HepG2 (cell line): Measurements from ENCODE around the gene BCL2L13. TPM values are rescaled to one million over a fixed set of nuclear protein-coding genes. Genes with fewer than 3 reads are reported as not detected.

Experiments used
- ATAC-seq: fragments of 200-7000 bp; cut with Tn5 transposase; 3 replicates; pipeline ENCODE4 v1.9.1; 2020; ENCODE audit warnings: mild to moderate bottlenecking, moderate library complexity
- BruUV-seq: library from RNA; stranded (reverse); fragments of 400-500 nt; replicated peaks from 2 replicates; lab custom pipeline; 2021; lab: Mats Ljungman, UMichigan
- CTCF ChIA-PET: fragments of 300-600 bp; formaldehyde crosslinking; extraction: SDS; loops from one replicate; lab custom pipeline; 2021; ENCODE audit warnings: low total read pairs, inconsistent platforms, low intra/inter-chr PET ratio; lab: Yijun Ruan, JAX
- POLR2A ChIA-PET: fragments of 350-600 bp; sonication (Branson Sonifier 250); formaldehyde crosslinking; loops from one replicate; lab custom pipeline; 2020; ENCODE audit warnings: antibody characterized with exemption, inconsistent platforms; lab: Yijun Ruan, JAX
- DNase-seq: peaks from one replicate; pipeline ENCODE4 v3.0.0-alpha.2; 2015; ENCODE audit warnings: low spot score
- FAIRE-seq: peaks from 3 replicates; lab custom pipeline; 2011; peaks lifted over from hg19 to GRCh38; lab: Jason Lieb, UNC
- H2AFZ ChIP-seq: one replicate; pipeline ENCODE4 v1.6.1; 2011; ENCODE audit warnings: low read length, inconsistent platforms
- H3K27ac ChIP-seq: fragments of 300-600 bp; 3 replicates; pipeline ENCODE4 v1.8.0; 2011; ENCODE audit warnings: mixed run types, mild to moderate bottlenecking, mixed read lengths, low read length, inconsistent platforms; ENCODE audit not compliant: insufficient read depth; ENCODE audit errors: extremely low read length
- H3K27me3 ChIP-seq, 2 experiments: fragments of 200-600 bp in 1 of 2; 2 replicates in 1 of 2; 3 replicates in 1 of 2; pipeline versions ENCODE4 v1.6.0 to v1.8.0; 2011; ENCODE audit warnings: low read length in 2 of 2, mild to moderate bottlenecking in 2 of 2, moderate library complexity in 2 of 2, inconsistent platforms in 1 of 2; ENCODE audit not compliant: insufficient read depth in 2 of 2, control insufficient read depth in 1 of 2
- H3K36me3 ChIP-seq, 2 experiments: fragments of 200-600 bp in 1 of 2; replicated peaks in 1 of 2; 2 replicates in 1 of 2; 3 replicates in 1 of 2; pipeline versions ENCODE4 v1.5.1 to v1.8.0; 2011; ENCODE audit warnings: low read length in 2 of 2, inconsistent platforms in 1 of 2; ENCODE audit not compliant: insufficient read depth in 2 of 2, control insufficient read depth in 1 of 2
- H3K4me1 ChIP-seq: 2 replicates; pipeline ENCODE4 v1.5.1; 2012; ENCODE audit warnings: low read length, inconsistent platforms; ENCODE audit not compliant: insufficient read depth
- H3K4me2 ChIP-seq: 2 replicates; pipeline ENCODE4 v1.6.0; 2011; ENCODE audit warnings: low read depth, low read length, inconsistent platforms
- H3K4me3 ChIP-seq, 3 experiments: fragments of 200-600 bp in 1 of 3; sonication (generic), shearing (Covaris generic) in 1 of 3; replicated peaks in 1 of 3; 2 replicates each; pipeline ENCODE4 v1.5.1; 2011 to 2016; ENCODE audit warnings: low read length in 3 of 3, inconsistent platforms in 2 of 3, low read depth in 2 of 3, mild to moderate bottlenecking in 2 of 3, control low read depth in 1 of 3, mixed read lengths in 1 of 3; ENCODE audit not compliant: insufficient read depth in 1 of 3
- H3K79me2 ChIP-seq: one replicate; pipeline ENCODE4 v1.6.1; 2011; ENCODE audit warnings: low read length, inconsistent platforms; ENCODE audit not compliant: insufficient read depth
- H3K9ac ChIP-seq: 2 replicates; pipeline ENCODE4 v1.6.0; 2011; ENCODE audit warnings: mild to moderate bottlenecking, low read depth, low read length, inconsistent platforms; ENCODE audit not compliant: insufficient read depth
- H3K9me3 ChIP-seq: 2 replicates; pipeline ENCODE4 v1.5.1; 2012; ENCODE audit warnings: mild to moderate bottlenecking, low read length
- H4K20me1 ChIP-seq: 2 replicates; pipeline ENCODE4 v1.6.0; 2011; ENCODE audit warnings: inconsistent platforms, mild to moderate bottlenecking, low read length, moderate library complexity; ENCODE audit not compliant: insufficient read depth
- ATF3 ChIP-seq: sonication (generic); formaldehyde crosslinking; IDR thresholded peaks from 2 replicates; pipeline ENCODE4 v1.4.0; 2020; ENCODE audit warnings: missing genetic modification reagents
- ATF5 ChIP-seq: sonication (generic); formaldehyde crosslinking; IDR thresholded peaks from 2 replicates; pipeline ENCODE4 v1.4.0; 2020; ENCODE audit warnings: mild to moderate bottlenecking, low read depth, missing genetic modification reagents
- GPBP1L1 ChIP-seq: sonication (generic); formaldehyde crosslinking; IDR thresholded peaks from 2 replicates; pipeline ENCODE4 v1.5.0; 2020; ENCODE audit warnings: mild to moderate bottlenecking, missing genetic modification reagents
- IKZF4 ChIP-seq: sonication (generic); formaldehyde crosslinking; IDR thresholded peaks from 2 replicates; pipeline ENCODE4 v1.5.1; 2020; ENCODE audit warnings: borderline replicate concordance, mild to moderate bottlenecking, low read depth, missing genetic modification reagents; ENCODE audit errors: not compliant biosample characterization
- NBN ChIP-seq: fragments of 450-650 bp; conservative IDR thresholded peaks from 2 replicates; pipeline ENCODE4 v1.6.1; 2017
- RFXAP ChIP-seq: sonication (generic); formaldehyde crosslinking; IDR thresholded peaks from 2 replicates; pipeline ENCODE4 v1.4.0; 2020; ENCODE audit warnings: missing genetic modification reagents, borderline replicate concordance
- THRA ChIP-seq: sonication (generic); formaldehyde crosslinking; IDR thresholded peaks from 2 replicates; pipeline ENCODE4 v1.4.0; 2020; ENCODE audit warnings: missing genetic modification reagents, borderline replicate concordance
- YY1 ChIP-seq: IDR thresholded peaks from 2 replicates; pipeline ENCODE4 v1.6.1; 2011; ENCODE audit warnings: low read length, low read depth, moderate library complexity, mild to moderate bottlenecking; ENCODE audit not compliant: insufficient read depth, insufficient replicate concordance
- ZBTB4 ChIP-seq: sonication (generic); formaldehyde crosslinking; IDR thresholded peaks from 2 replicates; pipeline ENCODE4 v1.4.0; 2020; ENCODE audit warnings: missing genetic modification reagents, mild to moderate bottlenecking, borderline replicate concordance
- ZFAT ChIP-seq: sonication (generic); formaldehyde crosslinking; conservative IDR thresholded peaks from 2 replicates; pipeline ENCODE4 v1.8.1; 2023; ENCODE audit warnings: missing genetic modification reagents, inconsistent platforms
- ZNF136 ChIP-seq: sonication (generic); formaldehyde crosslinking; IDR thresholded peaks from 2 replicates; pipeline ENCODE4 v1.8.1; 2022; ENCODE audit warnings: low read depth, mild to moderate bottlenecking, moderate library complexity, missing genetic modification reagents
- ZNF691 ChIP-seq: sonication (generic); formaldehyde crosslinking; IDR thresholded peaks from 2 replicates; pipeline ENCODE4 v1.4.0; 2020; ENCODE audit warnings: missing genetic modification reagents, low read depth, mild to moderate bottlenecking, borderline replicate concordance
- WGBS: methylation state at CpG from one replicate; pipeline ENCODE4 v1.1.6; 2017; ENCODE audit warnings: low lambda C conversion rate; 5-methylcytosine and 5-hydroxymethylcytosine counted together
- in situ Hi-C: cut with HindIII; loops from 2 replicates; pipeline ENCODE4 v1.10.0; 2017; ENCODE audit warnings: low pct_unique_long_range_greater_than_20kb; ENCODE audit not compliant: extremely low pct_ligation_motif_present
- intact Hi-C: fragments of 100-400 bp; cut with micrococcal nuclease; formaldehyde crosslinking; loops from one replicate; pipeline ENCODE4 v1.10.0; 2022; ENCODE audit not compliant: unreplicated experiment
- polyA plus RNA-seq, 8 experiments: library from polyadenylated mRNA; depleted of rRNA in 3 of 8; stranded (reverse) in 7 of 8; unstranded in 1 of 8; fragments of >200 nt; fragmentation: Illumina TruSeq in 4 of 8; extraction: Trizol in 4 of 8; gene quantifications; 2 replicates each; pipeline versions ENCODE4 v1.2.1 to v1.2.3, GENCODE V29; 2011 to 2016; ENCODE audit warnings: low read depth in 4 of 8, missing spikeins in 1 of 8, mixed read lengths in 1 of 8; ENCODE audit not compliant: insufficient read depth in 1 of 8
- total RNA-seq, 5 experiments: library from RNA; depleted of rRNA; stranded (reverse); fragments of >200 nt; fragmentation: Illumina TruSeq; extraction: Trizol; gene quantifications; 2 replicates each; pipeline ENCODE4 v1.2.3, GENCODE V29; 2016; ENCODE audit warnings: low read depth in 1 of 5

BCL2L13 gene
- total and polyA plus RNA-seq, 2 of the 13 experiments (the other 11 are each of a cell fraction or from before 2014, with no cell fraction given), result 13.5 to 14.6 TPM

- TF ChIP-seq ZNF691 (CRISPR knock-in tag), result no peak
- TF ChIP-seq ZNF136, result no peak
- TF ChIP-seq ATF3 (CRISPR knock-in tag), result no peak
- no peak for TF ChIP-seq ATF5
- no peak for TF ChIP-seq GPBP1L1 (CRISPR knock-in tag)
These were observed 90.2 kb downstream of the BCL2L13 start (continued) for GRCh38 chr22:17728786-17729185.

GRCh38 chr22:17729561-17729960 lies 91.0 kb downstream of the BCL2L13 start:
- H3K9me3 ChIP-seq, result no peaks in the 10 kb centered on the region
- intact Hi-C loops (no loop called here), in situ Hi-C loops (no loop called here)
- H3K36me3 ChIP-seq, result peaks cover 13 to 31% of the 10 kb centered on the region in 2 experiments; a peak in 4 of 5 replicates
- no peak for ATAC-seq
- no peak for DNase-seq
- ChIA-PET POLR2A (no interaction called here), CTCF (no interaction called here)
- no peak overlapping the region for H2AFZ ChIP-seq
- WGBS, result 96% methylated on average over 6 of the region's 6 CpGs
- no peak overlapping the region for H3K4me3 ChIP-seq
- no TSS peak for BruUV-seq
- FAIRE-seq, result no peak
- no peak overlapping the region for H3K4me2 ChIP-seq
- no peaks in the 10 kb centered on the region for H4K20me1 ChIP-seq
- no peak overlapping the region for H3K27ac ChIP-seq
- no peak overlapping the region for H3K9ac ChIP-seq
- H3K79me2 ChIP-seq, result no peaks in the 10 kb centered on the region
- no peaks in the 10 kb centered on the region for H3K27me3 ChIP-seq
- peaks cover 27% of the 10 kb centered on the region for H3K4me1 ChIP-seq
- TF ChIP-seq THRA (CRISPR knock-in tag) (no peak), NBN (no peak), ZBTB4 (CRISPR knock-in tag) (no peak), IKZF4 (CRISPR knock-in tag) (no peak), RFXAP (CRISPR knock-in tag) (no peak), ZFAT (no peak), YY1 (no peak)
